ENCODE data around the gene SLC30A2. TPM values are rescaled to one million over a fixed set of nuclear protein-coding genes. Genes with fewer than 3 reads are reported as not detected.

The SLC30A2 gene
- total RNA-seq, 2 experiments from 2014 or later, result not detected

DNA sequence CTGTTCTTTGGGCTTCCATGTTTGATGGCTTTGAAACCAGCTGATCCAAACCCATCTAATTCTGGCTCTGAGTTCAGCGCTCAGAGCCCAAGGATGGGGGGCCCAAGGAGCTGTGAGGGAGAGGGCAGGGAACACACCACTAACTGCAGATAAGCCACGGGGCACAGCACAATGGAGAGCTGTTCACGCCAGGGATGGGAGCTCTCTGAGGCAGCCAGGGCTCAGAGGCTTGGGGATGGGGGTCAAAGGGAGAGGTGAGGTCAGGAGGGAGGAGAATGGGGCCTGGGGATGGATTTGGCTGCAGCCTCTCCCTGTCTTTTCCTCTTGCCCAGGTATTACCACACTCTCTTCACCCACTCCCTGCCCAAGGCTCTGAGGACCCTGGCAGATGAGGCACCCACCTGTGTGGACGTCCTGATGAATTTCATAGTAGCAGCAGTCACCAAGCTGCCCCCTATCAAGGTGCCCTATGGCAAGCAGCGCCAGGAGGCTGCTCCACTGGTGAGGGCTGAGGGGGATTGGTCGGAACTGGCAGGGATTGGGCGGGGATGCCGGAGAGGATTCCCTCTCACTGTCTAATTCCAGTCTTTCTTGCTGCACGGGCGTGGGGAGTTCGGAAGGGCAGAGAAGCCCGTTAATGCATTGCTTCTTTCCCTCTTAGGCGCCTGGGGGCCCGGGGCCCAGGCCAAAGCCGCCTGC is 11.3 kb downstream of the SLC30A2 start:
- ChIA-PET CTCF (interaction anchor here (0.6 to 3.9 kb wide), 15 partner anchors 10 to 535 kb away, joined by 3 to 33 read pairs (median 4); partner anchors contain the start of gene ZNF593), POLR2A (interaction anchor here (0.9 to 1.6 kb wide), 6 partner anchors 13 to 200 kb away, joined by 3 to 4 read pairs (median 3); partner anchors contain the start of gene TRIM63)
- no peak overlapping the region for H3K27ac Mint-ChIP-seq
- H3K4me3 Mint-ChIP-seq, result peak overlapping the region; percentile 90
- no peak for DNase-seq
- H3K27me3 Mint-ChIP-seq, result peaks cover 21% of the 10 kb centered on the region
- H3K36me3 Mint-ChIP-seq (ENCODE audit: low read depth), result no peaks in the 10 kb centered on the region
- peaks cover 11% of the 10 kb centered on the region for H3K4me1 Mint-ChIP-seq
- no peaks in the 10 kb centered on the region for H3K9me3 Mint-ChIP-seq

DNA sequence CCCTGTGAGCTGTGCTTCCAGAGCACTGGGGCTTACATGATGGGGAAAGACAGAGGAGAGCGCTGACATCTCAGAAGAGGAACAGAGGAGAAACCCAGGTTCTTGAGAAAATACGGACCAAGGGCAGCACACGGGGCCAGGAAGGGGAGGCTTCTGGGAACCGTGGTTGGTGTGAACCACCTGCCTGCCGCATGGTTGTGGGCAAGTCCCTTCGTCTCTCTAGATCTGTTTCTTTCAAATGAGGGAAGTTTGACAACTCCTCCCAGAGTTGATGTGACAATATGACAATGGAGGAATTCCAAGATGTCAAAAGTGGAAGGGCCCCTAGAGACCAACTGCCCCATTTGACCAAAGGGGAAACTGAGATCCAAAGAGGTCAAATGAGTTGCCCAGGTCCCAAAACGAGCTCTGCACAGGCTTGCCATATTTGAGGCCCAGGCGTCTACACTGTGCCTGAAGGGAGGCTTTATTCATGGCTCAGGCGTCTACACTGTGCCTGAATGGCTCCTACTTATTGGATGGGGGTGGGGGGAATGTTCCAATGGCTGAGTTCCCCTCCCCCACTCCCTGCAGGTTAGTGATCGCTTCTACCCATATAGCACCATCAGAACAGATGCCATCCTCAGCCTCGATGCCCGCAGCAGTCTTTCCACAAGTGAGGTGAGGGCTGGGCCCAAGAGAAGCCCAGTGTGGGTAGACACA is 13.1 kb downstream of the SLC30A2 start:
- Mint-ChIP-seq H3K4me1 (peaks cover 11% of the 10 kb centered on the region), H3K4me3 (no peak overlapping the region), H3K9me3 (no peaks in the 10 kb centered on the region), H3K27ac (no peak overlapping the region), H3K27me3 (peaks cover 20% of the 10 kb centered on the region), H3K36me3 (ENCODE audit: low read depth) (no peaks in the 10 kb centered on the region)
- ChIA-PET CTCF (interaction anchor here (0.6 kb wide), 1 partner anchor 500 kb away, joined by 5 read pairs; no protein-coding TSS in a partner anchor), POLR2A (interaction anchor here (1.5 kb wide), 1 partner anchor 35 kb away, joined by 3 read pairs; the partner anchor contains the start of gene PAFAH2)
- no peak for DNase-seq

DNA sequence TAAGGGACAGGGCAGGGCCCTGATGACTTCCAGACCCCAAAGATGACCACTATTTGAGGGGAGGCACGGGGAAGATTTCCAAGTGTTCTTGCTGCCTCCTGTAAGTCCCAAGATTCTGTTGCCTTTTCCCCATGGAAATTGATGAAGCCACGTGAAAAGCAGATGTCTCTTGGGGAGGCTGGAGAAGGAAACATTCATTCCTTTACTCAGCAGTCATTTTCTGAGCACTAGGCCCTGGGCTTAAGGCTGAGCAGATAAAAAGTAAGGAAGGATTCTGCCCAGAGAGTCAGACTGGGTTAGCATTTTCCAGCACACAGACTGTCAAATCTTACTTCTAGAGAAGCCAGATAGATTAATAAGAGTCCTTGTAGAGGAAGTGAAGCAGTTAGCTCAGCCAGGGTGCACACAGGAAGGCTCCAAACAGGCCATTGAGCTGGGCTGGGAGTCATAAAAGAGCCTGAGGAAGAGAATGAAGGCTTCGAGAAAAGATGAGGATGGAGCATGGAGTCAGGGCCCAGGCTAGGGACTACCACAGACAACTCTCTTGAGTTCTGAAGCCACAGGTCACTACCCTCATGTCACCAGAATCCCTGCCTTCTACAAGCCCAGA is 14.2 kb downstream of the SLC30A2 start:
- Mint-ChIP-seq H3K27me3 (peaks cover 20% of the 10 kb centered on the region), H3K4me3 (no peak overlapping the region), H3K27ac (no peak overlapping the region), H3K9me3 (no peaks in the 10 kb centered on the region), H3K4me1 (peaks cover 11% of the 10 kb centered on the region), H3K36me3 (ENCODE audit: low read depth) (no peaks in the 10 kb centered on the region)
- DNase-seq, result no peak
- CTCF ChIA-PET, result no interaction called here
- POLR2A ChIA-PET, result interaction anchor here (0.9 kb wide), 1 partner anchor 129 kb away, joined by 3 read pairs; no protein-coding TSS in a partner anchor

DNA sequence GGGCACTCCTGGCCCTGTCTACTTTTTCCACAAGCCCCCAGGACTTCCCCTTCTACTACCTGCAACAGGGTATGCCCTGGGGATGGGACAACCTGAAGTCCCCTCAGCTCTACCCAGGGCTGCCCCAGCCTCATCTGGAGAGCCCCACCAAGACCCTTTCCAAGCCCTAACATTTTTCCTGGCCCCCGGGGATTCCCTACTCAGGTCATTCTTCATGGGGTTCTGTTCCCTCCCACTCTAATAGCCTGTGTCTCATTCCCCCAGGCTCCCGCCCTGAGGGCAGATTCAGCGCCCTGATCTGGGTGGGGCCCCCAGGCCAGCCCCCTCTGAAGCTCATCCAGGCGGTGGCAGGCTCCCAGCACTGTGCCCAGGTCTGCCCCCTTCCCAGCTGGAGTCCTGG is 14.7 kb downstream of the SLC30A2 start:
- POLR2A ChIA-PET, result interaction anchor here (0.9 kb wide), 1 partner anchor 128 kb away, joined by 3 read pairs; no protein-coding TSS in a partner anchor
- Mint-ChIP-seq H3K27ac (no peak overlapping the region), H3K27me3 (peaks cover 20% of the 10 kb centered on the region), H3K4me3 (no peak overlapping the region), H3K36me3 (ENCODE audit: low read depth) (no peaks in the 10 kb centered on the region), H3K9me3 (no peaks in the 10 kb centered on the region), H3K4me1 (peaks cover 11% of the 10 kb centered on the region)
- CTCF ChIA-PET, result no interaction called here
- DNase-seq, result no peak

DNA sequence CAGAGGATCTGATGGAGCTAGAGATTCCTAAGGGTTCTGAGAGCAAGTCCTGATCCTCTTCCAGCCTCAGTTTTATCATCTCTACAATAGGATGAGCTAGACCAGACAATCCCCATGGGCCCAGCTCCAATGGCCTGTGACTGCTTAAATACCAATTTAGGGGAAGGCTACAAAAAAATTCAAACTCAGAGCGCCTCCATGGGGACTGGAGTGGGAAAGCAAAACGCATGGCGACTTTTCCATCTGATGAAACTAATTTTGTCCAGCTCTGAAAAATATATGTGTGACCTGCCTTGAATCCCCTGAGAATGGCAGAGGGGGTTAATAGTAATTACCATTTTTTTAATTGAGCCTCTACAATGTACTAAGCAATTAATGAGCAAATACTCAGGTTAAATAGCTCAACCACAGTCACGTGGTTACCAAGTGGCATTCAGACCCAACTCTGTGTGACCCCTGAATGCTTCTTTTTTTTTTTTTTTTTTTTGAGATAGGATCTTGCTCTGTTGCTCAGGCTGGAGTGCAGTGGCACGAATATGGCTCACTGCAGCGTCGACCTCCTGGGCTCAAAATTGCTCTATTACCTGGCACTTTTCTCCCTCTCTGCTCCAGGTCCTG is 15.9 kb downstream of the SLC30A2 start:
- Mint-ChIP-seq H3K4me1 (peaks cover 7% of the 10 kb centered on the region), H3K27ac (no peak overlapping the region), H3K4me3 (no peak overlapping the region), H3K9me3 (no peaks in the 10 kb centered on the region), H3K36me3 (ENCODE audit: low read depth) (no peaks in the 10 kb centered on the region), H3K27me3 (peaks cover 20% of the 10 kb centered on the region)
- POLR2A ChIA-PET, result no interaction called here
- DNase-seq, result no peak
- CTCF ChIA-PET, result interaction anchor here (0.9 to 1.4 kb wide), 3 partner anchors 134 to 140 kb away, joined by 3 to 6 read pairs (median 3); partner anchors contain the start of gene ZNF593

DNA sequence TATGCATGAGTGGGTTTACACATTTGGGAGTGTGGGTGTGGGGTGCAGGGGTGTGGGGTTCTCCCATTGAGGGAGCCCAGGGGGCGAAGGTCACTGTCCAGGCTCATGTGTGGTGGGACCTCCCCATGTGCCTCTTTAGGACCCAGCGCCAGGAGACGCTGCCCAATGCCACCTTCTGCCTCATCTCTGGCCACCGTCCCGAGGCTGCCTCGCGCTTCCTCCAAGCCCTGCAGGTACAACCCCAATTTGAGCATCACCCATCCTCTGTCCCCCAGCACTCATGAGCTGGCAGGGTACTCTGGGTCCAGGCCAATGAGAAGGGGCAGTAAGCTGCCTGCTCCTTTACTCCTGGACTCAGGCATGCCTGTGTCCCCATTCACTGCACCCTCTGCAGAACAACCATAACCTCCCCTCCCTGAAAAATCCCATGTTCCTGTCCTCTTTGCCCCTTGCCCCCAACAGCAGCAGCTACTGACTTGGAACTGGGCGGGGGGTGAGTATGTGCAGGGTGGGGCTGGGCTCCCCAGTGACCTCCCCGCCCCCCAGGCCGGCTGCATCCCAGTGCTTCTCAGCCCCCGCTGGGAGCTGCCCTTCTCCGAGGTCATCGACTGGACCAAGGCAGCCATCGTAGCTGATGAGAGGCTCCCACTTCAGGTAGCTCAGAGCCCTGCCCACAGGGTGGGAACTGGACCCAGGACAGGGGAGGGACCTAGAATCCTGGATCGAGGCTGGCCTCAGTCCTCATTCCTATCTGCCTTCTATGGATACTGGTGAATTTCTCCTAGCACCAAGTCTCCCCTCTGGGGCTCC is 16.7 kb downstream of the SLC30A2 start:
- Mint-ChIP-seq H3K4me3 (no peak overlapping the region), H3K36me3 (ENCODE audit: low read depth) (no peaks in the 10 kb centered on the region), H3K9me3 (no peaks in the 10 kb centered on the region), H3K27ac (no peak overlapping the region), H3K27me3 (peaks cover 17% of the 10 kb centered on the region), H3K4me1 (peaks cover under 1% of the 10 kb centered on the region)
- DNase-seq, result no peak
- ChIA-PET POLR2A (no interaction called here), CTCF (interaction anchor here (0.9 to 1.4 kb wide), 3 partner anchors 134 to 140 kb away, joined by 3 to 6 read pairs (median 3); partner anchors contain the start of gene ZNF593)

DNA sequence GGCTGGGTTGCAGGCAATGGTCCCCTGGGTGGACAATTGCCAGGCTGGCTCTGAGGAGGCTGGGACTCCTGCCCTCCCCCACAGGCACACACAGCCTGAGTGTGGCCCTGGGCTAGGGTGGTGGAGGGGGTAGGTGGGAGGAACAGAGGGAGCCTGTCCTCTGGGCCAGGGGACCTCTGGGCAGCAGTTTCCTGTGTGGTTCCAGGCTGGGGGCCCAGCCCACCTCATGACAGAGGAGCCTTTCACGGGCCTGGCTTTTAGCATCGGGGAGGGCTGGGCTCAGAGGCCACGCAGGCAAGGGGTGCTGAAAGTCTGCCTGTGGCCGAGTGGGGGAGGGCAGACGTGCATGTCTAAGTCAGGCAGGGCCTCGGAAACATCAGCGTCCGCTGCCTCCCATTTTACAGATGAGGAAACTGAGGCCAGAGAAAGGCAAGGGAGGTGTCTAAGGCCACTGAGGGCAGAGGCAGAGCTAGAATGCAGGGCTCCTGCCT is 17.4 kb downstream of the SLC30A2 start:
- ChIA-PET CTCF (interaction anchor here (2.2 kb wide), 1 partner anchor 24 kb away, joined by 5 read pairs; no protein-coding TSS in a partner anchor), POLR2A (no interaction called here)
- no peak overlapping the region for H3K27ac Mint-ChIP-seq
- no peaks in the 10 kb centered on the region for H3K9me3 Mint-ChIP-seq
- DNase-seq, result no peak
- H3K27me3 Mint-ChIP-seq, result peaks cover 13% of the 10 kb centered on the region
- no peak overlapping the region for H3K4me3 Mint-ChIP-seq
- H3K36me3 Mint-ChIP-seq (ENCODE audit: low read depth), result no peaks in the 10 kb centered on the region
- H3K4me1 Mint-ChIP-seq, result no peaks in the 10 kb centered on the region

DNA sequence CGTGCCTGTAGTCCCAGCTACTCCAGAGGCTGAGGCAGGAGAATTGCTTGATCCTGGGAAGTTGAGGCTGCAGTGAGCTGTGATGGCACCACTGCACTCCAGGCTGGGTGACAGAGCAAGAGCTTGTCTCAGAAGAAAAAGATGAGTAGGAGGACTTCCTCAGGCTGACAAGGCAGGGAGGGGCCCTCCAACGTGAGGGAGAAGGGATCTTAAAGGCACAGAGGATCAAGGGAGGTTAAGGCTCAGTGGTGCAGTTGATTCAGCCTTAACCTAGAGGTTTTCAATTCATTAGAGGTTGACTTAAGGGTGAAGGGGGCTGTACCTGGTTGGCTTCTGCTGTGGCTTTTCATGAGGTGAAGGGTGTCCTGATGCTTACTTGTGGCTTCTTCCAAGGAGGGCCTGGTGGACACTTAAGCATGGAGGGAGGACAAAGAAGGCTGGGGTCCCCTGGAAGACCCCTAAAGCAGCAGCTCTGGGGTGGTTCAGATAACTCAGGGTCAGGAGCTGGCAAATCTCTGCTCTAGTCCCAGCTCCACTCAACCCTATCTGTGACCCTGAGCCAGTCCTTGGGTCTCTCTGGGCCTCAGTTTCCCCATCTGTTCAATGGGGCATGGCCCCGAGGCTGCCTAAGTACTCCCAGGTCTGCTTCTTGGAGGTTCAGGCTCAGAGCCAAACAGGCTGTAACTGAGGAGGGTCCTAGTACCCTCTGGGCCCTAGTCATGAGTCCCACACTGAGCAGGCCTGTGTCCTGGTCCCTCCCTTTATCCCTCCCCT is 18.0 kb downstream of the SLC30A2 start:
- CTCF ChIA-PET, result interaction anchor here (0.7 to 2.2 kb wide), 3 partner anchors 19 to 37 kb away, joined by 3 to 5 read pairs (median 4); no protein-coding TSS in a partner anchor
- Mint-ChIP-seq H3K4me1 (no peaks in the 10 kb centered on the region), H3K27ac (no peak overlapping the region), H3K9me3 (no peaks in the 10 kb centered on the region), H3K36me3 (ENCODE audit: low read depth) (no peaks in the 10 kb centered on the region), H3K27me3 (peaks cover 10% of the 10 kb centered on the region), H3K4me3 (no peak overlapping the region)
- POLR2A ChIA-PET, result no interaction called here
- no peak for DNase-seq

DNA sequence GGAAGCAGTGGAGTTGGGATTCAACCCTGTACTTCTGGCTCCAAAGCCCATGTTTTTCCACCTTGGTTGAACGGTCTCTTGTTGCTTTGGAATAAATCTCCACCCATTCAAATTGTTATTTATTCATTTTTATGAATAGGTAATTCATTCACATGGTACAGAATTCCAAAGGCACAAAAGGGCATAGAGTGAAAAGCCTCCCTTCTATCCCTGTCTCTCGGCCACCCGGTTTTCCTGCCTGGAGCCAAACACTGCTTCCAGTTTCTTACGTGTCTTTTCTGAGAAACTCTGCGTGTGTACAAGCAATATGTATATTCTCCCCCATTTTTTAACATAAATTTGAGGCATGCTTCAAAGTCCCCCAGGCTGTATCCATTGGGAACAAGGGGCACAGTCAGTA is 20.4 kb downstream of the SLC30A2 start:
- Mint-ChIP-seq H3K9me3 (no peaks in the 10 kb centered on the region), H3K4me3 (no peak overlapping the region), H3K36me3 (ENCODE audit: low read depth) (no peaks in the 10 kb centered on the region), H3K27ac (no peak overlapping the region), H3K4me1 (no peaks in the 10 kb centered on the region), H3K27me3 (peaks cover 4% of the 10 kb centered on the region)
- ChIA-PET POLR2A (no interaction called here), CTCF (no interaction called here)
- no peak for DNase-seq

DNA sequence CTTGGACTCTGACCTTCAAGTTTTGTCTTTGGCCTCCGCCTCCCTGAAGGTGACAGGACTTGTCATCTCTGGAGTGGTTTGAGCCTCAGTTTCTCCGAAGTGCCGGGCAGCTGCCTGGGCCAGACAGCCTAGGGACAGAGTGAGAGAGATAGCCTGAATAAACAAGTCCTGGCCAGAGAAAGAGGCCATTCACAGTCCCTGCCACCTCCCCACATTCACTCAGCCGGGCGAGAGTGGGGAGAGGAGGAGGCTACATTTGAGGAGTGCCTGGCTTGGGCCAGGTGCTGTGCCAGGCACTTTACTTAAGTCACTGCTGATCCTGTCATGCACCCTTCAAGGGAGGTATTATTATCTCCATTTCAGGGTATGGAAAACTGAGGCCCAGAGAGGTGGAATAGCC is 20.9 kb downstream of the SLC30A2 start:
- ChIA-PET POLR2A (no interaction called here), CTCF (interaction anchor here (1.2 kb wide), 1 partner anchor 130 kb away, joined by 3 read pairs; no protein-coding TSS in a partner anchor)
- DNase-seq, result no peak
- H3K4me3 Mint-ChIP-seq, result no peak overlapping the region
- H3K36me3 Mint-ChIP-seq (ENCODE audit: low read depth), result no peaks in the 10 kb centered on the region
- no peaks in the 10 kb centered on the region for H3K9me3 Mint-ChIP-seq
- no peak overlapping the region for H3K27ac Mint-ChIP-seq
- H3K4me1 Mint-ChIP-seq, result no peaks in the 10 kb centered on the region
- H3K27me3 Mint-ChIP-seq, result peaks cover 6% of the 10 kb centered on the region

DNA sequence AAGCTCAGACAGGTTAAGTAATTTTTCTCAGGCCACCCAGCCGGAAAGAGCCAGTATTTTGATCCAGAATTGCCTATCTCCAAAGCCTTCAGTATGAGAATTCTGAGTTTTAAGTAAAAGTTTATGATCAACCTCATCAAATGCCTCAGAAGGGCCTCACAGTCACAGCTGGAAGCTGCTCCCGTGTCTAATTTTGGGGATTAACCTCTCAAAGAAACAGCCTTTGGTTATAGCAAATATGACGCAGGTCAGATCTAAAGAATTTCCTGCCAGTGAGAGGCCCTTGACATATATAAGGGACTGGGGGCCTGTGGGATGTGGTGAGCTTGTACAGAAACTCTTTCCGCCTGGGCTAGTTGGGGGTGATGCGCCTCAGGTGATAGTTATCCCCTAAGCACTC is 22.1 kb downstream of the SLC30A2 start:
- H3K9me3 Mint-ChIP-seq, result no peaks in the 10 kb centered on the region
- CTCF ChIA-PET, result interaction anchor here (1.2 kb wide), 1 partner anchor 128 kb away, joined by 3 read pairs; no protein-coding TSS in a partner anchor
- H3K36me3 Mint-ChIP-seq (ENCODE audit: low read depth), result no peaks in the 10 kb centered on the region
- POLR2A ChIA-PET, result no interaction called here
- H3K4me3 Mint-ChIP-seq, result no peak overlapping the region
- H3K4me1 Mint-ChIP-seq, result peaks cover 7% of the 10 kb centered on the region
- no peak for DNase-seq
- H3K27ac Mint-ChIP-seq, result no peak overlapping the region
- H3K27me3 Mint-ChIP-seq, result peaks cover 6% of the 10 kb centered on the region
